ENCODE data around the gene NHERF2.

NHERF2 gene

DNA sequence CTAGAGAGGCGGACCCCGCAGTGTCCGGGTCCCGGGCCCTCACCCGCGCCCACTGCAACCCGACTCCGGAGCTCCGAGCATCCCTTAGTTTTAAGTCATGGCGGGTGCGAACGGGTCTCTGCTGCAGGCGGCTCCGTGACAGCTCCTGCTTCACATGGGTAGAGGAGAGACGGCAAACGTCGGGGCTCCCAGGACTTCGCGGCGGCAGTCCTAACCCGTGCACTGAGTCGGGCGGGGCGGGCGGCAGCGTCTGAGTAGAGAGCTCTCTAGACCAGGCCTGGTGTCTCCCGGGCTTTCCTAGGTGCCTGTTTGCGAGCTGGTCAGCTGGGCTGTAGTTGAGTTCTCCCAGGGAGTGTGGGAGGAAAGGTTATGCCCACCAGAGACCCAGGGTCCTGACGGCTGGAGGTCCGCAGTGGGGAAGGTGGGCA is 21.4 kb downstream of the NHERF2 start:
- Histone ChIP-seq H3K4me1 (ENCODE audit: control insufficient read depth, low read depth, low read length) (no peaks in the 10 kb centered on the region), H3K4me3 (ENCODE audit: low read length) (peak overlapping the region; percentile 91), H3K27ac (ENCODE audit: low read length) (no peak overlapping the region), H3K9me3 (ENCODE audit: control insufficient read depth, low read depth, low read length) (no peaks in the 10 kb centered on the region), H3K9ac (ENCODE audit: low read length) (peak overlapping the region; percentile 8), H3K36me3 (ENCODE audit: control insufficient read depth, low read depth, low read length) (peaks cover 7% of the 10 kb centered on the region), H3K27me3 (ENCODE audit: control insufficient read depth, insufficient read depth, low read length) (no peaks in the 10 kb centered on the region)

DNA sequence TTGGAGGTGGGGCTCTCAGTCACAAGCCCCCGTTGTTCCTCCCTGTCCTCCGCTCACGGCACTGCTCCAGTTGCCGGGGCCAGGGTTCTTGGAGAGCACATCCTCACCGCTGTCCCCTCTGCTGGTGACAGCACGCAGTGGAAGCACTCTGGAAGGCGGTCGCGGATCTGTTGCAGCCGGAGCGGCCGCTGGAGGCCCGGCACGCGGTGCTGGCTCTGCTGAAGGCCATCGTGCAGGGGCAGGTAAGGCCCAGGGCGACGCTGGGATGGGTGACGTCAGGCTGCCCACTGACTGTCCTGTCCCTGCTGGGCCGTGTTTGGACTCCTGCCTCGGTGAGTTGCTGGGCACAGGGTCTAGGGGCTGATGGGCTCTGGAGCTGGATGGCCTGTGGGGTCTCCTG is 26.5 kb downstream of the NHERF2 start:
- Histone ChIP-seq H3K9me3 (ENCODE audit: control insufficient read depth, low read depth, low read length) (no peaks in the 10 kb centered on the region), H3K9ac (ENCODE audit: low read length) (no peak overlapping the region), H3K27me3 (ENCODE audit: control insufficient read depth, insufficient read depth, low read length) (no peaks in the 10 kb centered on the region), H3K27ac (ENCODE audit: low read length) (no peak overlapping the region), H3K4me1 (ENCODE audit: control insufficient read depth, low read depth, low read length) (no peaks in the 10 kb centered on the region), H3K36me3 (ENCODE audit: control insufficient read depth, low read depth, low read length) (peaks cover 4% of the 10 kb centered on the region), H3K4me3 (ENCODE audit: low read length) (no peak overlapping the region)

DNA sequence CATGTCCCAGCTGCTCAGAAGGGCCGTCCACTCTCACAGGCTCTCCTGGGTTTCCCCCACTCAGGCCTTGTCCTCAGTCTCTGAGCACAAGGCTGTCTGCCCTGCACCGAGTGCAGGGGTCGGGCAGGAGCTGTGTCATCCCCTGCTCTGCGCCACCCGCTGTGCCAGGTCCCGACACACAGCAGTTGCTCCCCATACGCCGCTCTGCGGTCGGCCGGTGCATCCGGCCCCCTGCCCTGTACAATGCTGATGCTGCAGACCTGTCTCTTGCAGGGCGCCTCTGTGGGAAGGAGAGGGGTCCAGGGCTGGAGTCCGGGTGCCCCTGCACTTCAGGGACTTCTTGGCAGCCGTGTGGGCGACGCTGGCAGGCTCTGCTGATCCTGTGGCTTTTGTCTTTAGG is 27.2 kb downstream of the NHERF2 start:
- Histone ChIP-seq H3K9me3 (ENCODE audit: control insufficient read depth, low read depth, low read length) (no peaks in the 10 kb centered on the region), H3K36me3 (ENCODE audit: control insufficient read depth, low read depth, low read length) (peaks cover 4% of the 10 kb centered on the region)

DNA sequence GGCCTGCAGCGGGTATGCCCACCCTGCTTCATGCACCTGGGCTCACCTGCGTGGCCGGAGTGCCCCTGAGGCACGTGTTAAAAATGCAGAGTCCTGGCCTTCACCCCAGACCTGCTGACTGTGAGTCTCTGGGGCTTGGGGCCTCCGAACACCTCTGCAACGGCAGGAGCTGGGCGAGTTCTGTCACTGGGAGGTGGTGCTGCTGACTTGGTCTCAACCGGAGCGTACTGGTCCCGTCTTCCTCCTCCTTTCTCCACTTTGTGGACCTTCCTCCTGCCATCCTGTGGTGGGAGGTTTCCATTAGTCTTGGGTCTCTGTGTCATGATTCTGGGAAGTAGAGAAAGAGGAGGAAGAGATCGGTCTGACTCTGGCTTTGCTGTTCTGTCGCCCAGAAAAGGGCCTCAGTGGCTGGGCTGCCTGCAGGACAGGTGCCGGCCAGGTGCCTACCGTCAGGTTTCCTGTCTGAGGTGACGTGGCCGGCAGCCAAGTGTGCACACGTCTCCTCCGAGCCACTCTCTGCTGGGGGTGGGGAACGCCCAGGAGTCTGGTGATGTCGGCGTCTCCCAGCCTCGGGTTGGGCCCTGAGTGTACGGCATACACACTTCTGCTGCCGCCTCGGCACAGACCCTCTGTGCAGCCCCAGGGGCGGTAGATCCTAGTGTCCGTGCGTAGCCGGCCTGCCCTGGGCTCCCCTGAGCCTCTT is 28.0 kb downstream of the NHERF2 start:
- Histone ChIP-seq H3K27me3 (ENCODE audit: control insufficient read depth, insufficient read depth, low read length) (no peaks in the 10 kb centered on the region), H3K9ac (ENCODE audit: low read length) (no peak overlapping the region), H3K27ac (ENCODE audit: low read length) (no peak overlapping the region), H3K4me3 (ENCODE audit: low read length) (no peak overlapping the region), H3K9me3 (ENCODE audit: control insufficient read depth, low read depth, low read length) (no peaks in the 10 kb centered on the region), H3K36me3 (ENCODE audit: control insufficient read depth, low read depth, low read length) (peaks cover 4% of the 10 kb centered on the region), H3K4me1 (ENCODE audit: control insufficient read depth, low read depth, low read length) (no peaks in the 10 kb centered on the region)

More for the DNA sequence above, 27.2 kb downstream of the NHERF2 start:
- Histone ChIP-seq H3K9ac (ENCODE audit: low read length) (no peak overlapping the region), H3K4me1 (ENCODE audit: control insufficient read depth, low read depth, low read length) (no peaks in the 10 kb centered on the region), H3K27ac (ENCODE audit: low read length) (no peak overlapping the region), H3K27me3 (ENCODE audit: control insufficient read depth, insufficient read depth, low read length) (no peaks in the 10 kb centered on the region), H3K4me3 (ENCODE audit: low read length) (no peak overlapping the region)

DNA sequence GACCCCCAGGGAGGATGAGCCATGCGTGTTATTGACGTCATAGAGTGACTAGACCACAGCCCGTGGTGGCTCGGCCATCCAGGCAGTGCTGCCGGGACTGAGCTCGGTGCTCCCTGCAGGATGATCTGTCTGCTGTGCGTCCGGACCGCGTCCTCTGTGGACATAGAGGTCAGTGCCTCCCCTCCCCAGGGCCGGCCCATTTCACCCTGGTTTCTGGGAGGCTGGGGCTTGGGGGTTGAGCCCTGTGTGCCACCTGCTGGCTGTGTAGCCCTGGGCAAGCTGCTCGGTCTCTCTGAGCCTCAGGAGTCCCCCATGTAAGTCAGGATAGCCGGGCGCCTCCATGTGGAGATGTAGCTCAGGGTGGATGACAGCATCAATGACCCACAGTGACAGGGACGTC is 29.4 kb downstream of the NHERF2 start:
- H3K4me3 ChIP-seq (ENCODE audit: low read length) = no peak overlapping the region
- H3K9me3 ChIP-seq (ENCODE audit: control insufficient read depth, low read depth, low read length) = no peaks in the 10 kb centered on the region
- no peaks in the 10 kb centered on the region for H3K27me3 ChIP-seq (ENCODE audit: control insufficient read depth, insufficient read depth, low read length)
- no peak overlapping the region for H3K27ac ChIP-seq (ENCODE audit: low read length)
- H3K9ac ChIP-seq (ENCODE audit: low read length) = no peak overlapping the region
- peaks cover 4% of the 10 kb centered on the region for H3K36me3 ChIP-seq (ENCODE audit: control insufficient read depth, low read depth, low read length)
- H3K4me1 ChIP-seq (ENCODE audit: control insufficient read depth, low read depth, low read length) = no peaks in the 10 kb centered on the region

DNA sequence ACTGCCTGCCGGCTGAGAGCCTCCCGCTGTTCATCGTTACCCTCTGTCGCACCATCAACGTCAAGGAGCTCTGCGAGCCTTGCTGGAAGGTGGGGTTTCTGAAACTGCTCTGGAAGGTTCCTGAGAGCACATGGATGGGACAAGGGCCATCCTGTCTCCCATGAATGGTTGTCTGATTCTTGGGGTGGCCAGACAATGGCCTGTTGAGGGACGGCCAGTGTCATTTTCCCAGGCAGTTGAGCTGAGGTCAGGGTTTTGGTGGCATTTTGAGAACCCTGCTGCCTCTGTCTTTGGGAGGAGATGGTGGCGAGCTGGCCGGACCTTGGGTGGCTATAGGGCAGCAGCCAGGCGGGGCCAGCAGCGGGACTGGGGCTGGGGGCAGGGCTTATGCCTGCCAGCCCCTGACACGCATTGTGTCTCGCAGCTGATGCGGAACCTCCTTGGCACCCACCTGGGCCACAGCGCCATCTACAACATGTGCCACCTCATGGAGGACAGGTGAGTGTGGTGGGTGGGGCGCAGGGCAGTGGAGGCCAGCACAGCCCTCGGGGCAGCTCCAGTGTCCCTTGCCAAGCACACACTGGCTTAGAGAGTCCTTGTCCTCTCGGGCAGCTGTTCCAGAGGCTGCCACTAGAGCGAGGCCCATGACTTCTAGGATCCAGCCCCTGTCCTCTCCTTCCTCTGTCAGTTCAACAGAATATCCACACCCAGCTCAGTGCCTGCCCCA is 30.1 kb downstream of the NHERF2 start:
- H3K4me1 ChIP-seq (ENCODE audit: control insufficient read depth, low read depth, low read length) = no peaks in the 10 kb centered on the region
- H3K9ac ChIP-seq (ENCODE audit: low read length) = no peak overlapping the region
- no peaks in the 10 kb centered on the region for H3K27me3 ChIP-seq (ENCODE audit: control insufficient read depth, insufficient read depth, low read length)
- H3K27ac ChIP-seq (ENCODE audit: low read length) = no peak overlapping the region
- no peaks in the 10 kb centered on the region for H3K9me3 ChIP-seq (ENCODE audit: control insufficient read depth, low read depth, low read length)
- no peak overlapping the region for H3K4me3 ChIP-seq (ENCODE audit: low read length)
- peaks cover 4% of the 10 kb centered on the region for H3K36me3 ChIP-seq (ENCODE audit: control insufficient read depth, low read depth, low read length)

DNA sequence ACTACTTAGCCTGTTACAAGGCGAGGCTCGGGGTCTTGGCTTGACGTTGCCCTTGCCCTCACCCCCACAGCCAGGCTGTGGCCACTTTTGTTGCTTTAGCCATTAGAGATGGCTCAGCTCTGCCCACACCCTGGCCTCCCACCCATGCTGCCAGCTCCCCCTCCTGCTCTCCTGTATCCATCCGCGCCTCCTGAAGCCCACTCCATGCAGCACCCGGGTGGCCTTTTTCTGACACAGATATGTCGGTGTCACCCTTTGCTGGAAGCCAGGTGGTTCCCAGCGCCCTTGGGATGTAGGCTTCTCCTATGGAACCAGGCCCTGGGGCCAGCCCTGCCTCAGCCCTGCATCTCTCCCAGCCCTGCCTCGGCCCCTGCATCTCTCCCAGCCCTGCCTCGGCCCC is 30.7 kb downstream of the NHERF2 start:
- H3K27me3 ChIP-seq (ENCODE audit: control insufficient read depth, insufficient read depth, low read length) = no peaks in the 10 kb centered on the region
- peaks cover 7% of the 10 kb centered on the region for H3K36me3 ChIP-seq (ENCODE audit: control insufficient read depth, low read depth, low read length)
- no peak overlapping the region for H3K9ac ChIP-seq (ENCODE audit: low read length)
- no peaks in the 10 kb centered on the region for H3K4me1 ChIP-seq (ENCODE audit: control insufficient read depth, low read depth, low read length)
- H3K27ac ChIP-seq (ENCODE audit: low read length) = no peak overlapping the region
- no peaks in the 10 kb centered on the region for H3K9me3 ChIP-seq (ENCODE audit: control insufficient read depth, low read depth, low read length)
- H3K4me3 ChIP-seq (ENCODE audit: low read length) = no peak overlapping the region

DNA sequence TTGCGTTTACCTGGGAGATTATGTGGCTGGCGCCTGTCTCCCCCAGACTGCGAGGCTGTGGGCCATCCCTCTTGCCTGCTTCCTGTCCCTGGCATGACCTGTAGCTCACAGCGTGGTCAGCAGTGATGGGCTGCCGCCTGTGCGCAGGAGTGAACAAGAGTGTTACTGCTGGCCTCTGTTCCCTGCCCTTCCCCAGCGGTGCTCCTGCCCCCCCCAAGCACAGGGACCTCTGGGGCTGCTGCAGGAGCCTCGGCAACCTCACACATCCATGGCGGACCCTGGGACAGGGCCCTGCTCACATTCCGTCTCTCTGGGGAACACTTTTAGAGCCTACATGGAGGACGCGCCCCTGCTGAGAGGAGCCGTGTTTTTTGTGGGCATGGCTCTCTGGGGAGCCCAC is 31.7 kb downstream of the NHERF2 start:
- no peak overlapping the region for H3K27ac ChIP-seq (ENCODE audit: low read length)
- H3K4me1 ChIP-seq (ENCODE audit: control insufficient read depth, low read depth, low read length) = no peaks in the 10 kb centered on the region
- no peak overlapping the region for H3K4me3 ChIP-seq (ENCODE audit: low read length)
- no peak overlapping the region for H3K9ac ChIP-seq (ENCODE audit: low read length)
- no peaks in the 10 kb centered on the region for H3K9me3 ChIP-seq (ENCODE audit: control insufficient read depth, low read depth, low read length)
- H3K27me3 ChIP-seq (ENCODE audit: control insufficient read depth, insufficient read depth, low read length) = no peaks in the 10 kb centered on the region
- peaks cover 7% of the 10 kb centered on the region for H3K36me3 ChIP-seq (ENCODE audit: control insufficient read depth, low read depth, low read length)

DNA sequence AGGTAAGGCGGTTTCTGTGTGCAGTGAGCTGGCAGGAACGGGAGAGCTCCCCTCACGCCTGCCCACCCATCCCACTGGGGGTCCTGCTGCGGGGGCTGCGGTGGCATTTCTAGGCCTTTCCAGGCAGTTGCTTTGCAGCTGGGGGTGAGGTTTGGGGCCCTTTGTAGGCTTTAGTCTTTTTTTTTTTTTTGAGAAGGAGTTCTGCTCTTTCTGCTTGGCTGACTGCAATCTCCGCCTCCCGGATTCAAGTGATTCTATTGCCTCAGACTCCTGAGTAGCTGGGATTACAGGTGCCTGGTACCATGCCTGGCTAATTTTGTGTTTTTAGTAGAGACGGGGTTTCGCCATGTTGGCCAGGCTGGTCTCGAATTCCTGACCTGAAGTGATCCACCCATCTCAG is 32.2 kb downstream of the NHERF2 start:
- H3K4me1 ChIP-seq (ENCODE audit: control insufficient read depth, low read depth, low read length) = no peaks in the 10 kb centered on the region
- peaks cover 3% of the 10 kb centered on the region for H3K36me3 ChIP-seq (ENCODE audit: control insufficient read depth, low read depth, low read length)
- H3K9me3 ChIP-seq (ENCODE audit: control insufficient read depth, low read depth, low read length) = no peaks in the 10 kb centered on the region
- no peak overlapping the region for H3K9ac ChIP-seq (ENCODE audit: low read length)
- no peak overlapping the region for H3K27ac ChIP-seq (ENCODE audit: low read length)
- H3K4me3 ChIP-seq (ENCODE audit: low read length) = no peak overlapping the region
- H3K27me3 ChIP-seq (ENCODE audit: control insufficient read depth, insufficient read depth, low read length) = no peaks in the 10 kb centered on the region

DNA sequence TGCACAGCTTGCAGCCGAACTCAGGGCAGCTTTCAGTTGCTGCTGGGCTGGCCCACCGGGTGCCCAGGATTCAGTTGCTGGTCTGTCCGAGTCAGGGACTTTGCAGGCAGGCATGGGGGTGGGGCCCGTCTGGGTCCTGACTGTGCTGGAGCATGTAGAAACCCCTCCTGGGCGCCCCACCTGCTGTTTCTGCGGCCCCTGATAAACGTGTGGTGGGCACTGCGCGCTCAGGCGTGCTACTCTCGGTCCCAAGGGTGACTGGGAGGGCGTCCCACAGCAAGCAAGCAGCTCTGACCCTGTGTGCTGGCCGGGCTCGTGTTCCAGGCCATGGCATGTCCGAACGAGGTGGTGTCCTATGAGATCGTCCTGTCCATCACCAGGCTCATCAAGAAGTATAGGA is 33.6 kb downstream of the NHERF2 start:
- Histone ChIP-seq H3K27ac (ENCODE audit: low read length) (no peak overlapping the region), H3K4me3 (ENCODE audit: low read length) (no peak overlapping the region), H3K4me1 (ENCODE audit: control insufficient read depth, low read depth, low read length) (no peaks in the 10 kb centered on the region), H3K27me3 (ENCODE audit: control insufficient read depth, insufficient read depth, low read length) (no peaks in the 10 kb centered on the region), H3K9me3 (ENCODE audit: control insufficient read depth, low read depth, low read length) (no peaks in the 10 kb centered on the region), H3K9ac (ENCODE audit: low read length) (no peak overlapping the region), H3K36me3 (ENCODE audit: control insufficient read depth, low read depth, low read length) (peaks cover 3% of the 10 kb centered on the region)

DNA sequence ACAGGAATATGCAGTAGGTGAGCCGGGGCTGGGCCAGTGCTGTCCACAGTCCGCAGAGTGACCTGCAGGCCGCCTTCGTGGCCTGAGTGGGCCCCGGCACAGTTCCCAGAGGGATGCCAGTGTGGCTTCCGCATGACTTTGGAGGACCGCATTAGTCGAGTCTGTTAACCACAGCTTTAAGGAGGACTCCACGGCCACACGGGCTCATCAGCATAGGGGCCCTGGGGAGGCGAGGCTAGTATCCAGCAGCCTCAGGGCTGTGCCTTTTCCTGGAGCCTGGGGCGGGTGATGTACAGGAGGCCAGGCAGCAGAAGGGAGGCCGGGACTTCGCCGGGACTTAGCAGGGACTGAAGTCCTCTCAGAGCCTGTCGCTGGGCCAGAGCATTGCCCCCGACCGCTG is 34.3 kb downstream of the NHERF2 start:
- Histone ChIP-seq H3K27me3 (ENCODE audit: control insufficient read depth, insufficient read depth, low read length) (no peaks in the 10 kb centered on the region), H3K27ac (ENCODE audit: low read length) (no peak overlapping the region), H3K4me3 (ENCODE audit: low read length) (no peak overlapping the region), H3K9me3 (ENCODE audit: control insufficient read depth, low read depth, low read length) (no peaks in the 10 kb centered on the region), H3K36me3 (ENCODE audit: control insufficient read depth, low read depth, low read length) (peaks cover 9% of the 10 kb centered on the region), H3K4me1 (ENCODE audit: control insufficient read depth, low read depth, low read length) (no peaks in the 10 kb centered on the region), H3K9ac (ENCODE audit: low read length) (no peak overlapping the region)

DNA sequence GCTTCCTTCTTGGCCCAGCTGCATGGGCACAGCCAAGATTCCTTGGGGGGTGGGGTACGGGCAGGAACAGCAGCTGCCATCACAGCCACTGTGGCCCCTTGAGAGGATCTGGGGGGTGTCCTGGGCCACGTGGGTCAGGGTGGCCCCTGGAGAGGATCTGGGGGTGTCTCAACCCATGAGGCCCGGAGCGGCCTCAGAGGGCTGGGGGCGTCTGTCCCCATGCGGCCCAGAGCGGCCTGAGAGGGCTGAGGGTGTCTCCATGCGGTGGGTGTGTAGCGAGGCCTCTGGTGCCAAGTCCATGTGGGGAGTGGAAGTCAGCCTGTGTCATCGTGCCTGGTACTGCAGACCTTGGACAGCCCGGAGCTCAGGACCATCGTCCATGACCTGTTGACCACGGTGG is 34.8 kb downstream of the NHERF2 start:
- no peak overlapping the region for H3K9ac ChIP-seq (ENCODE audit: low read length)
- H3K36me3 ChIP-seq (ENCODE audit: control insufficient read depth, low read depth, low read length) = peaks cover 12% of the 10 kb centered on the region
- no peak overlapping the region for H3K4me3 ChIP-seq (ENCODE audit: low read length)
- H3K27ac ChIP-seq (ENCODE audit: low read length) = no peak overlapping the region
- H3K9me3 ChIP-seq (ENCODE audit: control insufficient read depth, low read depth, low read length) = no peaks in the 10 kb centered on the region
- no peaks in the 10 kb centered on the region for H3K27me3 ChIP-seq (ENCODE audit: control insufficient read depth, insufficient read depth, low read length)
- no peaks in the 10 kb centered on the region for H3K4me1 ChIP-seq (ENCODE audit: control insufficient read depth, low read depth, low read length)

All from iPS-18a (cell line).